HL-60 (cell line): ENCODE measurements around the gene ASB8.
"Not testable (repeated sequence)": the region's sequence is repeated elsewhere in the genome, so short reads cannot be mapped to it uniquely, and the experiment has no call there.

ENCODE experiments used
- DNase-seq, 2 experiments: peaks; one replicate each; pipeline ENCODE4 v3.0.0-alpha.2; 2010 to 2020; ENCODE audit warnings: low read depth in 1 of 2, low spot score in 1 of 2
- H3K27ac ChIP-seq: fragments of 250-450 bp; sonication (Bioruptor Pico); replicated peaks from 2 replicates; pipeline ENCODE4 v1.5.1; 2020; ENCODE audit warnings: mild to moderate bottlenecking, moderate library complexity
- H3K27me3 ChIP-seq: fragments of 250-450 bp; sonication (Bioruptor Pico); 2 replicates; pipeline ENCODE4 v1.5.1; 2021; ENCODE audit warnings: mild to moderate bottlenecking, moderate library complexity; ENCODE audit not compliant: insufficient read depth, poor library complexity, severe bottlenecking
- H3K4me3 ChIP-seq: replicated peaks from 2 replicates; pipeline ENCODE4 v1.5.1; 2011; ENCODE audit warnings: mild to moderate bottlenecking, control low read depth, low read length; ENCODE audit not compliant: insufficient read depth
- CTCF ChIP-seq: IDR thresholded peaks from one replicate; pipeline ENCODE4 v1.5.1; 2011; ENCODE audit warnings: low read length, control low read depth, inconsistent platforms; ENCODE audit not compliant: insufficient read depth
- GABPA ChIP-seq: IDR thresholded peaks from 2 replicates; pipeline ENCODE4 v1.6.1; 2012; ENCODE audit warnings: low read depth
- POLR2AphosphoS5 ChIP-seq: IDR thresholded peaks from 2 replicates; pipeline ENCODE4 v1.6.1; 2012; ENCODE audit warnings: low read depth
- REST ChIP-seq: IDR thresholded peaks from 2 replicates; pipeline ENCODE4 v1.6.1; 2012; ENCODE audit warnings: low read depth; ENCODE audit not compliant: insufficient replicate concordance
- SPI1 ChIP-seq: IDR thresholded peaks from 2 replicates; pipeline ENCODE4 v1.6.1; 2012; ENCODE audit warnings: low read depth, mild to moderate bottlenecking, borderline replicate concordance

The ASB8 gene

GRCh38 chr12:48119078-48119833 lies 38.1 kb downstream of the ASB8 start, which contains the start of gene PFKM:
PFKM (plus strand) TSS chr12:48119364; CDS start chr12:48122775, 3,411 bp downstream.
- DNase-seq: peak; percentile 40 to 66
- Histone ChIP-seq H3K4me3 (peak within 1 kb of the TSS; percentile 66), H3K27me3 (peaks cover 30% of the 10 kb centered on the region), H3K27ac (no peak within 1 kb of the TSS)
- TF ChIP-seq GABPA: no peak
- no peak for TF ChIP-seq SPI1
- no peak for TF ChIP-seq POLR2AphosphoS5
- no peak for TF ChIP-seq REST
- TF ChIP-seq CTCF: no peak

GRCh38 chr12:48118284-48118871 lies 38.9 kb downstream of the ASB8 start:
- TF ChIP-seq SPI1 (no peak), REST (no peak), CTCF (no peak), POLR2AphosphoS5 (no peak), GABPA (no peak)
- Histone ChIP-seq H3K4me3 (no peak overlapping the region), H3K27me3 (peaks cover 30% of the 10 kb centered on the region), H3K27ac (no peak overlapping the region)
- no peak for DNase-seq

GRCh38 chr12:48115957-48116356 lies 41.4 kb downstream of the ASB8 start:
- Histone ChIP-seq H3K27me3 (peaks cover 30% of the 10 kb centered on the region), H3K27ac (no peak overlapping the region), H3K4me3 (no peak overlapping the region)
- TF ChIP-seq SPI1: no peak
- no peak for TF ChIP-seq CTCF
- no peak for TF ChIP-seq POLR2AphosphoS5
- no peak for TF ChIP-seq GABPA
- TF ChIP-seq REST: no peak
- no peak for DNase-seq

- DNase-seq, H3K27me3 ChIP-seq, H3K27ac ChIP-seq, H3K4me3 ChIP-seq: not testable (repeated sequence)
These were observed 46.0 kb downstream of the ASB8 start for GRCh38 chr12:48111312-48111693.
